GM12878 (cell line): Measurements from ENCODE around the gene ASS1.

ENCODE experiments used
- BCL11A ChIP-seq: IDR thresholded peaks from 2 replicates; pipeline ENCODE4 v1.6.1; 2011; ENCODE audit warnings: low read depth, low read length
- CBFB ChIP-seq: IDR thresholded peaks from 2 replicates; pipeline ENCODE4 v1.6.1; 2016; ENCODE audit warnings: antibody characterized with exemption, low read depth
- CEBPB ChIP-seq, 2 experiments: fragments of 150-350 bp in 1 of 2; IDR thresholded peaks; 2 replicates each; pipeline ENCODE4 v1.6.1; 2012 to 2014; ENCODE audit warnings: low read depth in 2 of 2, low read length in 2 of 2, borderline replicate concordance in 1 of 2, inconsistent platforms in 1 of 2
- EP300 ChIP-seq, 2 experiments: fragments of 150-350 bp in 1 of 2; IDR thresholded peaks; 2 replicates each; pipeline ENCODE4 v1.6.1; 2011 to 2012; ENCODE audit warnings: low read depth in 2 of 2, low read length in 2 of 2, borderline replicate concordance in 1 of 2, improper control_type of control experiment in 1 of 2, inconsistent platforms in 1 of 2; ENCODE audit not compliant: control insufficient read depth in 1 of 2
- FOXM1 ChIP-seq: IDR thresholded peaks from 2 replicates; pipeline ENCODE4 v1.6.1; 2012; ENCODE audit warnings: low read depth, mild to moderate bottlenecking, inconsistent platforms, low read length, moderate library complexity
- IRF4 ChIP-seq: IDR thresholded peaks from 2 replicates; pipeline ENCODE4 v1.6.1; 2011; ENCODE audit warnings: low read depth, low read length
- KDM1A ChIP-seq: fragments of 200-600 bp; sonication (generic); IDR thresholded peaks from 2 replicates; pipeline ENCODE4 v1.6.1; 2016; ENCODE audit warnings: borderline replicate concordance
- POLR2A ChIP-seq: IDR thresholded peaks from 2 replicates; pipeline ENCODE4 v1.6.1; 2011; ENCODE audit warnings: low read depth, mild to moderate bottlenecking, low read length
- RB1 ChIP-seq: fragments of 450-650 bp; formaldehyde crosslinking; IDR thresholded peaks from 2 replicates; pipeline ENCODE4 v1.6.1; 2017; ENCODE audit warnings: mild to moderate bottlenecking, borderline replicate concordance
- YBX1 ChIP-seq: fragments of 450-650 bp; IDR thresholded peaks from 2 replicates; pipeline ENCODE4 v1.6.1; 2016; ENCODE audit warnings: antibody characterized with exemption
- ZNF24 ChIP-seq: fragments of 450-650 bp; IDR thresholded peaks from 2 replicates; pipeline ENCODE4 v1.6.1; 2017; ENCODE audit warnings: antibody characterized with exemption, mild to moderate bottlenecking
- TF ChIP-seq, protein P1 (sequence below), 3 experiments: IDR thresholded peaks in 2 of 3; conservative IDR thresholded peaks in 1 of 3; 2 replicates each; pipeline ENCODE4 v1.5.1; 2011; ENCODE audit warnings: low read depth in 3 of 3, low read length in 3 of 3, mild to moderate bottlenecking in 3 of 3, control low read depth in 2 of 3, moderate library complexity in 2 of 3, inconsistent platforms in 1 of 3, mixed read lengths in 1 of 3; ENCODE audit not compliant: control insufficient read depth in 2 of 3, insufficient read depth in 1 of 3; ENCODE audit errors: extremely low read depth in 1 of 3
- TF ChIP-seq, protein P2 (sequence below): IDR thresholded peaks from 2 replicates; pipeline ENCODE4 v1.6.1; 2012; ENCODE audit warnings: mild to moderate bottlenecking, low read depth, low read length

DNA sequence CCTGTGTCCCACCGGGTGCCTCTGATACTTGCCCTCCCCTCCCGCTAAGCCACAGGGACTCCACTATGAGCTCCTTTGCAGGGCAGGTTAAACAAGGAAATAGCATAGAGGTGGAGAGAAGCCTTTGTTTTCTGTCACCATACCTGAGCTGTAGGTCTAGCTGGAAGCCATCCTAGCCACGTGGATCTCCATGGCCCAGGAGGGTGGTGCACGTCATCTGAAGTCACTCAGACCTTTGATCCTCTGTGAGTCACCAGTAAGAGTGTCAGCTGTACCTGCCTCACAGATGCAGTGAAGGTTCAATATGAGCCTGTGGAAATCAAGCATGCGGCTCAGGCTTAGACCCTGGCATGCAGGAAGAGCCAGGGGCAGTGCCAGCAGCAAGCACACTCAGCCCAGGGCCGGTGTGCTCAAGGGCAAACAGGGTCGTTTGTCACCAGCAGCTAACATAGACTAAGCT, 55.1 kb downstream of the ASS1 start:
- TF ChIP-seq ZNF24 (no peak), CBFB (no peak), CEBPB (IDR thresholded peaks at IDR 0.05; ENCODE audit: borderline replicate concordance in 1 of 2, low read depth in 2 of 2, low read length in 2 of 2) (no peak), EP300 (IDR thresholded peaks at IDR 0.05; ENCODE audit: borderline replicate concordance in 1 of 2, control insufficient read depth in 1 of 2, low read depth in 2 of 2, low read length in 2 of 2) (no peak), BCL11A (no peak), FOXM1 (no peak), KDM1A (no peak), RB1 (no peak), IRF4 (no peak), POLR2A (no peak), YBX1 (no peak)
- TF ChIP-seq, protein P1, sequence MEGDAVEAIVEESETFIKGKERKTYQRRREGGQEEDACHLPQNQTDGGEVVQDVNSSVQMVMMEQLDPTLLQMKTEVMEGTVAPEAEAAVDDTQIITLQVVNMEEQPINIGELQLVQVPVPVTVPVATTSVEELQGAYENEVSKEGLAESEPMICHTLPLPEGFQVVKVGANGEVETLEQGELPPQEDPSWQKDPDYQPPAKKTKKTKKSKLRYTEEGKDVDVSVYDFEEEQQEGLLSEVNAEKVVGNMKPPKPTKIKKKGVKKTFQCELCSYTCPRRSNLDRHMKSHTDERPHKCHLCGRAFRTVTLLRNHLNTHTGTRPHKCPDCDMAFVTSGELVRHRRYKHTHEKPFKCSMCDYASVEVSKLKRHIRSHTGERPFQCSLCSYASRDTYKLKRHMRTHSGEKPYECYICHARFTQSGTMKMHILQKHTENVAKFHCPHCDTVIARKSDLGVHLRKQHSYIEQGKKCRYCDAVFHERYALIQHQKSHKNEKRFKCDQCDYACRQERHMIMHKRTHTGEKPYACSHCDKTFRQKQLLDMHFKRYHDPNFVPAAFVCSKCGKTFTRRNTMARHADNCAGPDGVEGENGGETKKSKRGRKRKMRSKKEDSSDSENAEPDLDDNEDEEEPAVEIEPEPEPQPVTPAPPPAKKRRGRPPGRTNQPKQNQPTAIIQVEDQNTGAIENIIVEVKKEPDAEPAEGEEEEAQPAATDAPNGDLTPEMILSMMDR (IDR thresholded peaks at IDR 0.05 in 2 of 3, conservative IDR thresholded peaks at IDR 0.05 in 1 of 3; ENCODE audit: control insufficient read depth in 2 of 3, extremely low read depth in 1 of 3, insufficient read depth in 1 of 3, low read depth in 3 of 3, low read length in 3 of 3), result no peak
- TF ChIP-seq, protein P2, sequence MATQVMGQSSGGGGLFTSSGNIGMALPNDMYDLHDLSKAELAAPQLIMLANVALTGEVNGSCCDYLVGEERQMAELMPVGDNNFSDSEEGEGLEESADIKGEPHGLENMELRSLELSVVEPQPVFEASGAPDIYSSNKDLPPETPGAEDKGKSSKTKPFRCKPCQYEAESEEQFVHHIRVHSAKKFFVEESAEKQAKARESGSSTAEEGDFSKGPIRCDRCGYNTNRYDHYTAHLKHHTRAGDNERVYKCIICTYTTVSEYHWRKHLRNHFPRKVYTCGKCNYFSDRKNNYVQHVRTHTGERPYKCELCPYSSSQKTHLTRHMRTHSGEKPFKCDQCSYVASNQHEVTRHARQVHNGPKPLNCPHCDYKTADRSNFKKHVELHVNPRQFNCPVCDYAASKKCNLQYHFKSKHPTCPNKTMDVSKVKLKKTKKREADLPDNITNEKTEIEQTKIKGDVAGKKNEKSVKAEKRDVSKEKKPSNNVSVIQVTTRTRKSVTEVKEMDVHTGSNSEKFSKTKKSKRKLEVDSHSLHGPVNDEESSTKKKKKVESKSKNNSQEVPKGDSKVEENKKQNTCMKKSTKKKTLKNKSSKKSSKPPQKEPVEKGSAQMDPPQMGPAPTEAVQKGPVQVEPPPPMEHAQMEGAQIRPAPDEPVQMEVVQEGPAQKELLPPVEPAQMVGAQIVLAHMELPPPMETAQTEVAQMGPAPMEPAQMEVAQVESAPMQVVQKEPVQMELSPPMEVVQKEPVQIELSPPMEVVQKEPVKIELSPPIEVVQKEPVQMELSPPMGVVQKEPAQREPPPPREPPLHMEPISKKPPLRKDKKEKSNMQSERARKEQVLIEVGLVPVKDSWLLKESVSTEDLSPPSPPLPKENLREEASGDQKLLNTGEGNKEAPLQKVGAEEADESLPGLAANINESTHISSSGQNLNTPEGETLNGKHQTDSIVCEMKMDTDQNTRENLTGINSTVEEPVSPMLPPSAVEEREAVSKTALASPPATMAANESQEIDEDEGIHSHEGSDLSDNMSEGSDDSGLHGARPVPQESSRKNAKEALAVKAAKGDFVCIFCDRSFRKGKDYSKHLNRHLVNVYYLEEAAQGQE, result no peak
